PC-9 (cell line): Measurements from ENCODE around the gene ABLIM2. TPM values are rescaled to one million over a fixed set of nuclear protein-coding genes. Genes with fewer than 3 reads are reported as not detected.

ENCODE experiments used
- BruUV-seq: library from RNA; stranded (reverse); fragments of 400-500 nt; replicated peaks from 2 replicates; lab custom pipeline; 2021; lab: Mats Ljungman, UMichigan
- CTCF ChIA-PET: fragments of 300-600 bp; sonication (Branson Sonifier 250); formaldehyde crosslinking; loops from one replicate; lab custom pipeline; 2022; ENCODE audit warnings: antibody characterized with exemption; lab: Charles Lee
- POLR2A ChIA-PET: fragments of 300-600 bp; sonication (Branson Sonifier 250); formaldehyde crosslinking; loops from one replicate; lab custom pipeline; 2022; ENCODE audit warnings: antibody characterized with exemption; ENCODE audit not compliant: unreplicated experiment; lab: Charles Lee
- DNase-seq, 2 experiments: peaks; one replicate each; pipeline versions ENCODE4 v3.0.0 to v3.0.0-alpha.2; 2015 to 2022; ENCODE audit warnings: mixed read lengths in 1 of 2
- H2AFZ ChIP-seq: fragments of 200-600 bp; sonication (generic); 2 replicates; pipeline ENCODE4 v1.8.1; 2017; ENCODE audit warnings: antibody characterized with exemption
- H3F3A ChIP-seq: fragments of 200-600 bp; sonication (generic); 2 replicates; pipeline ENCODE4 v1.8.1; 2017; ENCODE audit warnings: antibody characterized with exemption, mild to moderate bottlenecking, low read depth; ENCODE audit not compliant: insufficient read depth
- H3K27ac ChIP-seq: fragments of 200-600 bp; sonication (generic); 2 replicates; pipeline ENCODE4 v1.6.1; 2016; ENCODE audit warnings: mixed run types
- H3K27me3 ChIP-seq: fragments of 200-600 bp; sonication (generic); 2 replicates; pipeline ENCODE4 v1.6.1; 2016; ENCODE audit warnings: low read depth, mixed run types; ENCODE audit not compliant: insufficient read depth
- H3K36me3 ChIP-seq: fragments of 200-600 bp; sonication (generic); 2 replicates; pipeline ENCODE4 v1.6.1; 2016; ENCODE audit warnings: low read depth, mixed run types
- H3K4me1 ChIP-seq: fragments of 200-600 bp; sonication (generic); replicated peaks from 2 replicates; pipeline ENCODE4 v1.6.1; 2016; ENCODE audit warnings: mixed run types; ENCODE audit not compliant: insufficient read depth
- H3K4me2 ChIP-seq: fragments of 200-600 bp; sonication (generic); 2 replicates; pipeline ENCODE4 v1.6.1; 2017; ENCODE audit warnings: mixed run types
- H3K4me3 ChIP-seq: fragments of 200-600 bp; sonication (generic); 2 replicates; pipeline ENCODE4 v1.6.1; 2016; ENCODE audit warnings: mixed run types
- H3K79me2 ChIP-seq: fragments of 200-600 bp; sonication (generic); 2 replicates; pipeline ENCODE4 v1.6.1; 2017; ENCODE audit warnings: low read depth, mixed run types
- H3K9me2 ChIP-seq: fragments of 200-600 bp; sonication (generic); 2 replicates; pipeline ENCODE4 v1.8.1; 2017; ENCODE audit warnings: mild to moderate bottlenecking; ENCODE audit not compliant: insufficient read depth
- H3K9me3 ChIP-seq: fragments of 200-600 bp; sonication (generic); 2 replicates; pipeline ENCODE4 v1.8.1; 2016; ENCODE audit warnings: low read depth; ENCODE audit not compliant: insufficient read depth
- H4K20me1 ChIP-seq: fragments of 200-600 bp; sonication (generic); 2 replicates; pipeline ENCODE4 v1.8.1; 2017; ENCODE audit not compliant: insufficient read depth
- EZH2 ChIP-seq: fragments of 200-600 bp; sonication (generic); IDR thresholded peaks from 2 replicates; pipeline ENCODE4 v1.8.0; 2017; ENCODE audit warnings: antibody characterized with exemption, low read depth
- intact Hi-C: fragments of 100-400 bp; cut with micrococcal nuclease; formaldehyde crosslinking; loops from one replicate; pipeline ENCODE4 v1.10.0; 2022; ENCODE audit not compliant: unreplicated experiment
- total RNA-seq: library from RNA; stranded (reverse); gene quantifications from 2 replicates; pipeline ENCODE4 v1.2.3, GENCODE V29; 2021
- TF ChIP-seq, protein P1 (sequence below): fragments of 200-600 bp; sonication (generic); conservative IDR thresholded peaks from 2 replicates; pipeline ENCODE4 v1.6.1; 2017; ENCODE audit warnings: mixed run types, antibody characterized with exemption, mild to moderate bottlenecking, moderate library complexity

Gene ABLIM2
- total RNA-seq, 1 experiment from 2014 or later = 1.6 TPM

DNA sequence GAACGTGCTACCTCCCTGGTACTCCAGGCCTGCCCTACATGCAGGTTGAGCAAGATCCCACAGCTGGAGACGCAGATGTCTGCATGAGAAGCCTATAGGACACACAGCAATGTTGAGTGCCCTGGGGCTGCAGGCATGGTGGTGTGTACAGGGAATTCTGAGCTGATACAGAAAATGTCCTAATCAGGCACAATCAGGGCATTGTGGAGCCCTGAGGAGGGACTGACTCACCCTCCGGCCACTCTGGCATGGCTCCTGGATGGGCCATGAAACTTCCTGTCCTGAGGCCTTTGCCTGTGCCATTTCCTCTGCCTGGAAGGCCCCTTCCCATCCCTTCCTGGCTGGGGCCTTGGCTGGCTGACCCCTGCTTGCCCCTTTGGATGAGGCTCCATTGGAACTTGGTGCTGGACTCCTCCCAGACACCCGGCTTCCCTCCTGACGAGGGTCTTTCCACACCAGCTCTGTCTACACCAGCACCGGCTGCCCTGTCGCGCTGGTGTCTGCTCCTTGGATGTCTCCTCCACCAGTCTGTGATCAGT is 202.3 kb downstream of the ABLIM2 start:
- Histone ChIP-seq H3K9me3 (no peaks in the 10 kb centered on the region), H2AFZ (no peak overlapping the region), H3K36me3 (no peaks in the 10 kb centered on the region), H3K79me2 (no peaks in the 10 kb centered on the region), H3K27me3 (no peaks in the 10 kb centered on the region), H3F3A (peaks cover 43% of the 10 kb centered on the region), H4K20me1 (no peaks in the 10 kb centered on the region), H3K4me1 (peaks cover 63% of the 10 kb centered on the region), H3K4me2 (peak overlapping the region; percentile 26), H3K9me2 (no peaks in the 10 kb centered on the region), H3K4me3 (no peak overlapping the region), H3K27ac (peak overlapping the region; percentile 75)
- ChIA-PET CTCF (interaction anchor here (1.0 kb wide), 1 partner anchor 15 kb away, joined by 4 read pairs; no protein-coding TSS in a partner anchor), POLR2A (interaction anchor here (0.5 to 0.7 kb wide), 6 partner anchors 11 to 621 kb away, joined by 3 to 15 read pairs (median 6); partner anchors contain the start of gene AFAP1)
- intact Hi-C loops = loop anchor here (1.0 kb wide), 1 partner anchor 15 kb away; no protein-coding TSS in a partner anchor
- TF ChIP-seq EZH2 = no peak
- TF ChIP-seq, protein P1, sequence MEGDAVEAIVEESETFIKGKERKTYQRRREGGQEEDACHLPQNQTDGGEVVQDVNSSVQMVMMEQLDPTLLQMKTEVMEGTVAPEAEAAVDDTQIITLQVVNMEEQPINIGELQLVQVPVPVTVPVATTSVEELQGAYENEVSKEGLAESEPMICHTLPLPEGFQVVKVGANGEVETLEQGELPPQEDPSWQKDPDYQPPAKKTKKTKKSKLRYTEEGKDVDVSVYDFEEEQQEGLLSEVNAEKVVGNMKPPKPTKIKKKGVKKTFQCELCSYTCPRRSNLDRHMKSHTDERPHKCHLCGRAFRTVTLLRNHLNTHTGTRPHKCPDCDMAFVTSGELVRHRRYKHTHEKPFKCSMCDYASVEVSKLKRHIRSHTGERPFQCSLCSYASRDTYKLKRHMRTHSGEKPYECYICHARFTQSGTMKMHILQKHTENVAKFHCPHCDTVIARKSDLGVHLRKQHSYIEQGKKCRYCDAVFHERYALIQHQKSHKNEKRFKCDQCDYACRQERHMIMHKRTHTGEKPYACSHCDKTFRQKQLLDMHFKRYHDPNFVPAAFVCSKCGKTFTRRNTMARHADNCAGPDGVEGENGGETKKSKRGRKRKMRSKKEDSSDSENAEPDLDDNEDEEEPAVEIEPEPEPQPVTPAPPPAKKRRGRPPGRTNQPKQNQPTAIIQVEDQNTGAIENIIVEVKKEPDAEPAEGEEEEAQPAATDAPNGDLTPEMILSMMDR = no peak
- DNase-seq = peak; percentile 79 to 94
- BruUV-seq = no TSS peak

DNA sequence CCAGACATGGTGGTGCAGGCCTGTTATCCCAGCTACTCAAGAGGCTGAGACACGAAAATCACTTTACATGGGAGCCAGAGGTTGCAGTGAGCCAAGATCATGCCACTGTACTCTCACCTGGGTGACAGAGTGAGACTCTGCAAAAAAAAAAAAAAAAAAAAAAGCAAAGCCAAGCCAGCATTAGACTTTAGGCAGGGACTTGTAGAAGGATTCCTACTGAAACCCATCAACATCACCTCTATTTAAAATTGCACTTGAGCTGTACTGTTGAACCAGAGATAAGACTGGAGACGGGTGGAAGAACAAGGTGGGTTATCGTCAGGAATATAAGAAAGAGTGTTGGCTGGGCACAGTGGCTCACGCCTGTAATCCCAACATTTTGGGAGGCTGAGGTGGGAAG is 203.2 kb downstream of the ABLIM2 start:
- intact Hi-C loops = no loop called here
- Histone ChIP-seq H2AFZ (no peak overlapping the region), H3K4me3 (no peak overlapping the region), H3K9me3 (no peaks in the 10 kb centered on the region), H3K79me2 (no peaks in the 10 kb centered on the region), H3F3A (peaks cover 35% of the 10 kb centered on the region), H3K9me2 (no peaks in the 10 kb centered on the region), H3K4me2 (no peak overlapping the region), H3K4me1 (peaks cover 54% of the 10 kb centered on the region), H3K27me3 (no peaks in the 10 kb centered on the region), H3K27ac (peak overlapping the region; percentile 75), H4K20me1 (no peaks in the 10 kb centered on the region), H3K36me3 (no peaks in the 10 kb centered on the region)
- BruUV-seq = no TSS peak
- ChIA-PET CTCF (no interaction called here), POLR2A (no interaction called here)
- TF ChIP-seq, protein P1 = no peak
- TF ChIP-seq EZH2 = no peak
- no peak for DNase-seq

DNA sequence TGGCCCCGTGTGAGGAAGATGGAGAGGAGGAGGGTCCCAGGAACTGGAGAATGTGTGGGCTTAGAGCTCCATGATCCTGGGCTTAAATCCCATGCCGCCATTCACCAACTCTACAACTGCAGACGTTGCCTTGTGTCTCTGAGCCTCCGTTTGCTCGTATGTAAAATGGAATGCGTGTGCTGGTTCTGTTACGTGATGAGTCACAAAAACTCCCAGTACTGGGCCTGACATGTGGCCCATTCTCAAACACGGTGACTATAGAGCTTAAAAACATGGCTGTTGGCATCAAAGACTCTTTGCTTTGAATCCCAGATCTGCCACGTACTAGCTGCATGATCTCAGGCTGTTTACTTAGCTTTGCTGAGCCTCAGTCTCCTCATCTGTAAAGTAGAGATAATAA is 206.0 kb downstream of the ABLIM2 start:
- Histone ChIP-seq H3K9me3 (no peaks in the 10 kb centered on the region), H3K9me2 (no peaks in the 10 kb centered on the region), H3K27me3 (no peaks in the 10 kb centered on the region), H3K79me2 (no peaks in the 10 kb centered on the region), H3K4me1 (peaks cover 27% of the 10 kb centered on the region), H3F3A (peaks cover 25% of the 10 kb centered on the region), H2AFZ (no peak overlapping the region), H3K27ac (no peak overlapping the region), H3K36me3 (no peaks in the 10 kb centered on the region), H4K20me1 (no peaks in the 10 kb centered on the region), H3K4me2 (no peak overlapping the region), H3K4me3 (no peak overlapping the region)
- intact Hi-C loops = no loop called here
- ChIA-PET POLR2A (interaction anchor here (0.6 kb wide), 1 partner anchor 8 kb away, joined by 7 read pairs; no protein-coding TSS in a partner anchor), CTCF (interaction anchor here (0.6 kb wide), 1 partner anchor 8 kb away, joined by 3 read pairs; no protein-coding TSS in a partner anchor)
- TF ChIP-seq, protein P1 = no peak
- TF ChIP-seq EZH2 = no peak
- no TSS peak for BruUV-seq
- no peak for DNase-seq
